ENCODE results near the gene RAB3C.

RAB3C gene

DNA sequence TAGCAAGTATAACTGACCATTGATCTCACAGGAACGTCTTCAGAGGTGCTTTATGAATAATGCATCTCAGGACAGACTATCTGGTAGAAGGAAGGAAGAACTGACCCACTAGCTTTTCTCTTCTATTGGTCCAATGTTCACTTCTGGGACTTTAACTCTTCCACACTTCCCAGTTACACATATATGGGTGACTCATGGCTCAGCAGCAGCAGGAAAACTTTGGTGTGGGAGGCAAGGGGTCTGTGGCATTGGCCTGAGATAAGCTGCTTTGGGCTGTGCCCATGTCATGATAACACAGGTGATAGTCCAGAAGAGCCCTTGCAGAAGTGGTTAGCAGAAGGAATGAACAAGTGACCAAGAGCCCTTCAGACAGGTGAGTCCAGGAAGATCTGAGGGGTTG lies 148.8 kb downstream of the RAB3C start:
- no peaks in the 10 kb centered on the region for H3K36me3 ChIP-seq (ENCODE audit: control insufficient read depth, insufficient read depth, low read length)
- H3K27me3 ChIP-seq (replicated peaks; ENCODE audit: control insufficient read depth, insufficient read depth, low read length) = no peaks in the 10 kb centered on the region
- H3K4me3 ChIP-seq (replicated peaks; ENCODE audit: low read depth, low read length) = no peak overlapping the region
- TF ChIP-seq, protein P1, sequence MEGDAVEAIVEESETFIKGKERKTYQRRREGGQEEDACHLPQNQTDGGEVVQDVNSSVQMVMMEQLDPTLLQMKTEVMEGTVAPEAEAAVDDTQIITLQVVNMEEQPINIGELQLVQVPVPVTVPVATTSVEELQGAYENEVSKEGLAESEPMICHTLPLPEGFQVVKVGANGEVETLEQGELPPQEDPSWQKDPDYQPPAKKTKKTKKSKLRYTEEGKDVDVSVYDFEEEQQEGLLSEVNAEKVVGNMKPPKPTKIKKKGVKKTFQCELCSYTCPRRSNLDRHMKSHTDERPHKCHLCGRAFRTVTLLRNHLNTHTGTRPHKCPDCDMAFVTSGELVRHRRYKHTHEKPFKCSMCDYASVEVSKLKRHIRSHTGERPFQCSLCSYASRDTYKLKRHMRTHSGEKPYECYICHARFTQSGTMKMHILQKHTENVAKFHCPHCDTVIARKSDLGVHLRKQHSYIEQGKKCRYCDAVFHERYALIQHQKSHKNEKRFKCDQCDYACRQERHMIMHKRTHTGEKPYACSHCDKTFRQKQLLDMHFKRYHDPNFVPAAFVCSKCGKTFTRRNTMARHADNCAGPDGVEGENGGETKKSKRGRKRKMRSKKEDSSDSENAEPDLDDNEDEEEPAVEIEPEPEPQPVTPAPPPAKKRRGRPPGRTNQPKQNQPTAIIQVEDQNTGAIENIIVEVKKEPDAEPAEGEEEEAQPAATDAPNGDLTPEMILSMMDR (IDR thresholded peaks at IDR 0.05; ENCODE audit: insufficient read depth, low read length, poor library complexity, severe bottlenecking) = no peak
- DNase-seq (ENCODE audit: extremely low read depth, insufficient read length) = no peak

DNA sequence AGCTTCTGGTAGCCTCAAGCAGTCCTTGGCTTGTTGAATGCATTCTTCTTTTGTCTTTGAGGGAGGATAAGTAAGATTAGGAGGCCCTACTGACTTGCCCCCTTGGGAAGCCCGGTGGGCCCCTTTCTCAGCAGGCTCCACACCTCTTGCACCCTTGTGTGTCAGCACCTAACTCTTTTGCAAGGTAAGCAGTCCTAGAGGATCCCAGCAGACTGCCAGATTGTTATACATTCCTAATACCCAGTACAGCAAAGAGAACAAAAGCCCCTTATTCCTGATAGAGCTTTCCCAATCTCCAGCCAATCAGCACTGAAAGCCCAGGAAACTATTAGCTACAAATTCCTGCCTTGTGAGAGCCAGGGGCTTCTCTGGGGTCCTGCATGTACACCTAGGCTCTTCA lies 152.8 kb downstream of the RAB3C start:
- TF ChIP-seq, protein P1 (IDR thresholded peaks at IDR 0.05; ENCODE audit: insufficient read depth, low read length, poor library complexity, severe bottlenecking) = no peak

DNA sequence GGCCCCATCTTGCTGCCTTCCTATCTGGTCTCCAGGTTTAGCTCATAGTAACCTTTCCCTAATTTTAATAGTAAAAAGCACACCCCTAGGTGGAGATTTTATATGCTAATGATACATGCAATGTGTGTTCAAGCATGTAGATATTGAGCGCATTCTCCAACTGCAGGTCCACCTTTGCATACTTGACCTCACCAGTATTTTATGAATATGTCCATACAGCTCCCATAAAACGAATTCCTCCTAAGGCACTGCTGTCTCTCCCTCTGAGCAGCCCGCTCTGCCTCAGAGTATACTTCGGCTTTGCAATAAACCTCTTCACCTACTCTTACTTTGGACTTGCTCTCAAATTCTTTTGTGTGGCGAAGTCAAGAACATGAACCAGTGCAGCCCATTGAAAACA lies 153.3 kb downstream of the RAB3C start:
- no peak for DNase-seq (ENCODE audit: extremely low read depth, insufficient read length)

More for the DNA sequence above, 152.8 kb downstream of the RAB3C start:
- DNase-seq (ENCODE audit: extremely low read depth, insufficient read length) = no peak
- no peaks in the 10 kb centered on the region for H3K27me3 ChIP-seq (replicated peaks; ENCODE audit: control insufficient read depth, insufficient read depth, low read length)
- H3K4me3 ChIP-seq (replicated peaks; ENCODE audit: low read depth, low read length) = no peak overlapping the region
- no peaks in the 10 kb centered on the region for H3K36me3 ChIP-seq (ENCODE audit: control insufficient read depth, insufficient read depth, low read length)

DNA sequence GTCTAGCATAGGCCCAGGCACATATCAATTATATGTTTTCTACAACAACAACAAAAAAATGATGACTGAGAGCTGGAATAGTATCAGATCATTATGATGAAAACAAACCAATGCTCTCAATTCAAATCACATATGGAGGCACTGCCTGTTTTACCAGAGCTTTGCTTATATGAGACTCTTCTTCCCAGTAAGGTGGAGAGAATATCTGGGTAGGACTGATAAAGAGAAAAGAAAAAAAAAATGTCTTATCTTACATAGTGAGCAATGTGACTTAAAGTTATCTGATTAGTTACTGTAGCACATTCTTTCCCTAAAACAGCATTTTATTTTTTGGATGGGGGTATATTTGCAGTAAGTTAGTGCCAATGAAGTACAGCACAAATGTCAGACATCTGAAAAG lies 154.8 kb downstream of the RAB3C start:
- no peaks in the 10 kb centered on the region for H3K27me3 ChIP-seq (replicated peaks; ENCODE audit: control insufficient read depth, insufficient read depth, low read length)
- DNase-seq (ENCODE audit: extremely low read depth, insufficient read length) = no peak
- H3K36me3 ChIP-seq (ENCODE audit: control insufficient read depth, insufficient read depth, low read length) = no peaks in the 10 kb centered on the region
- TF ChIP-seq, protein P1 (IDR thresholded peaks at IDR 0.05; ENCODE audit: insufficient read depth, low read length, poor library complexity, severe bottlenecking) = no peak
- no peak overlapping the region for H3K4me3 ChIP-seq (replicated peaks; ENCODE audit: low read depth, low read length)

More for the DNA sequence above, 153.3 kb downstream of the RAB3C start:
- H3K27me3 ChIP-seq (replicated peaks; ENCODE audit: control insufficient read depth, insufficient read depth, low read length) = no peaks in the 10 kb centered on the region
- TF ChIP-seq, protein P1 (IDR thresholded peaks at IDR 0.05; ENCODE audit: insufficient read depth, low read length, poor library complexity, severe bottlenecking) = no peak
- no peaks in the 10 kb centered on the region for H3K36me3 ChIP-seq (ENCODE audit: control insufficient read depth, insufficient read depth, low read length)
- H3K4me3 ChIP-seq (replicated peaks; ENCODE audit: low read depth, low read length) = no peak overlapping the region

DNA sequence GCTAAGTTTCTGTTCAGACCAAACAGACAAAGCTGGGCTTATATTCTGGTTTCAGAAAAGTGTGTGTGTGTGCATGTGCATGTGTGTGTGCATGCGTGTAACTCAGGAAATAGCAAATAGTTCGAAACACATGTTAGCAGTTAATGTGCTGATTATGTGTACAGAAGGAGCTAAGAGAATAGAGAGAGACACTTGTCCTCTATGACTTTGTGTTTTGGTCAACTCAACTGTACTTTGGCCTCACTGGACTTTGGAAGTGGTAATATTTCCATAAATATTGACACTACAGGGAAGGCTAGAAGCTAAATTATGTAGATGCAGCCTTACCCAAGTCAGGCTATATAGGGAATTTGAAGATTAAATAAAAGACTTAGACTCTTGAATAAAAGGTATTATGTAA lies 155.5 kb downstream of the RAB3C start:
- TF ChIP-seq, protein P1 (IDR thresholded peaks at IDR 0.05; ENCODE audit: insufficient read depth, low read length, poor library complexity, severe bottlenecking) = no peak
- no peak for DNase-seq (ENCODE audit: extremely low read depth, insufficient read length)
- Histone ChIP-seq H3K4me3 (replicated peaks; ENCODE audit: low read depth, low read length) (no peak overlapping the region), H3K27me3 (replicated peaks; ENCODE audit: control insufficient read depth, insufficient read depth, low read length) (no peaks in the 10 kb centered on the region), H3K36me3 (ENCODE audit: control insufficient read depth, insufficient read depth, low read length) (no peaks in the 10 kb centered on the region)

DNA sequence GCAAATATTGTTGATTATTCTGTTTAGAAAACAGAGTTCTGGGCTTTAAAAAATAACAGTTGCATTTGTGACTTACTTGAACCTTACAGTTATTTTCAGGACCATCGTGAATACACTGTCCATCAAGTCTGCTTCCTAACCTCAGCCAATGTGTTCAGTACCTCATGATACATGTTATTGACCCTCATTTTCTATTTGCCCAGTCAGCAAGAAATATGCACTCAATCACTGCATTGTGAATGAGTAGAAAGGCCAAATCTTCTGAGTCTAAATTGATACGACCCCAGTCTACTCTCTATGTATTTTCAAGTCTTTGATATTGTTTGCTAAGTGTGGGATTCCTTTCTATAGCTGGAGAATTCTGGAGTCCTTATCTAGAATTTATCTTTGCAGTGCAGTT lies 156.2 kb downstream of the RAB3C start:
- H3K27me3 ChIP-seq (replicated peaks; ENCODE audit: control insufficient read depth, insufficient read depth, low read length) = no peaks in the 10 kb centered on the region
- no peak for DNase-seq (ENCODE audit: extremely low read depth, insufficient read length)
- TF ChIP-seq, protein P1 (IDR thresholded peaks at IDR 0.05; ENCODE audit: insufficient read depth, low read length, poor library complexity, severe bottlenecking) = no peak
- H3K36me3 ChIP-seq (ENCODE audit: control insufficient read depth, insufficient read depth, low read length) = no peaks in the 10 kb centered on the region
- no peak overlapping the region for H3K4me3 ChIP-seq (replicated peaks; ENCODE audit: low read depth, low read length)
